A673 (cell line): Measurements from ENCODE around the gene STYK1. TPM values are rescaled to one million over a fixed set of nuclear protein-coding genes. Genes with fewer than 3 reads are reported as not detected.

Experiments used
- BruUV-seq: library from RNA; stranded (reverse); fragments of 400-500 nt; replicated peaks from 2 replicates; lab custom pipeline; 2021; lab: Mats Ljungman, UMichigan
- CTCF ChIA-PET: fragments of 300-600 bp; sonication (Branson Sonifier 250); formaldehyde crosslinking; loops from one replicate; lab custom pipeline; 2022; ENCODE audit warnings: antibody characterized with exemption; lab: Charles Lee
- POLR2A ChIA-PET: fragments of 300-600 bp; sonication (Branson Sonifier 250); formaldehyde crosslinking; loops from one replicate; lab custom pipeline; 2022; ENCODE audit warnings: antibody characterized with exemption; ENCODE audit not compliant: low non-redundant PET; lab: Charles Lee
- DNase-seq: peaks from one replicate; pipeline ENCODE4 v3.0.0-alpha.2; 2015; ENCODE audit warnings: low spot score
- H3K27ac ChIP-seq: fragments of 200-600 bp; sonication (generic); 2 replicates; pipeline ENCODE4 v1.5.1; 2016; ENCODE audit warnings: mixed run types, low read depth, mild to moderate bottlenecking, mixed read lengths, antibody characterized with exemption, low read length; ENCODE audit not compliant: poor library complexity, severe bottlenecking
- H3K27me3 ChIP-seq: fragments of 200-600 bp; sonication (generic); replicated peaks from 2 replicates; pipeline ENCODE4 v1.6.1; 2017; ENCODE audit warnings: mixed run types, low read depth, mild to moderate bottlenecking, mixed read lengths, antibody characterized with exemption, low read length; ENCODE audit not compliant: insufficient read depth, poor library complexity
- H3K36me3 ChIP-seq: fragments of 200-600 bp; sonication (generic); 2 replicates; pipeline ENCODE4 v1.6.1; 2016; ENCODE audit warnings: mixed run types, mild to moderate bottlenecking, mixed read lengths, antibody characterized with exemption, low read length; ENCODE audit not compliant: insufficient read depth, poor library complexity, severe bottlenecking
- H3K4me1 ChIP-seq: fragments of 200-600 bp; sonication (generic); 2 replicates; pipeline ENCODE4 v1.6.1; 2017; ENCODE audit warnings: mixed run types, mild to moderate bottlenecking, mixed read lengths, antibody characterized with exemption, low read length; ENCODE audit not compliant: insufficient read depth, poor library complexity, severe bottlenecking
- H3K4me3 ChIP-seq: fragments of 200-600 bp; sonication (generic); 2 replicates; pipeline ENCODE4 v1.5.1; 2016; ENCODE audit warnings: low read depth, mixed run types, mild to moderate bottlenecking, mixed read lengths, low read length; ENCODE audit not compliant: poor library complexity, severe bottlenecking
- H3K9me3 ChIP-seq: fragments of 200-600 bp; sonication (generic); 2 replicates; pipeline ENCODE4 v1.6.1; 2016; ENCODE audit warnings: mixed run types, low read depth, mild to moderate bottlenecking, mixed read lengths, antibody characterized with exemption, low read length; ENCODE audit not compliant: poor library complexity, severe bottlenecking
- CTCF ChIP-seq: fragments of 300-800, 200-600 bp; sonication (generic); conservative IDR thresholded peaks from 2 replicates; pipeline ENCODE4 v1.5.1; 2017; ENCODE audit warnings: low read depth, mild to moderate bottlenecking, antibody characterized with exemption, low read length, moderate library complexity, mixed read lengths
- EZH2 ChIP-seq: fragments of 200-600 bp; sonication (generic); IDR thresholded peaks from 2 replicates; pipeline ENCODE4 v1.6.1; 2017; ENCODE audit warnings: borderline replicate concordance, low read depth, mild to moderate bottlenecking, mixed read lengths, antibody characterized with exemption, low read length; ENCODE audit not compliant: poor library complexity, severe bottlenecking
- intact Hi-C: fragments of 100-400 bp; cut with micrococcal nuclease; formaldehyde crosslinking; loops from one replicate; pipeline ENCODE4 v1.10.0; 2022; ENCODE audit not compliant: unreplicated experiment
- total RNA-seq: library from RNA; stranded (reverse); gene quantifications from 2 replicates; pipeline ENCODE4 v1.2.3, GENCODE V29; 2021

The STYK1 gene
- total RNA-seq, 1 experiment from 2014 or later: 0.77 TPM

GRCh38 chr12:10709808-10710207 lies 36.0 kb upstream of the STYK1 start:
- Histone ChIP-seq H3K27me3 (no peaks in the 10 kb centered on the region), H3K4me3 (no peak overlapping the region), H3K9me3 (no peaks in the 10 kb centered on the region), H3K36me3 (peaks cover 86% of the 10 kb centered on the region), H3K4me1 (no peaks in the 10 kb centered on the region), H3K27ac (no peak overlapping the region)
- CTCF ChIA-PET: no interaction called here
- DNase-seq: no peak
- no TSS peak for BruUV-seq
- POLR2A ChIA-PET: no interaction called here
- TF ChIP-seq CTCF (no peak), EZH2 (no peak)
- intact Hi-C loops: no loop called here

GRCh38 chr12:10708862-10709261 lies 35.0 kb upstream of the STYK1 start:
- no peak for DNase-seq
- no TSS peak for BruUV-seq
- POLR2A ChIA-PET: no interaction called here
- TF ChIP-seq EZH2 (no peak), CTCF (no peak)
- intact Hi-C loops: no loop called here
- Histone ChIP-seq H3K9me3 (no peaks in the 10 kb centered on the region), H3K36me3 (peaks cover 86% of the 10 kb centered on the region), H3K4me3 (no peak overlapping the region), H3K4me1 (no peaks in the 10 kb centered on the region), H3K27me3 (no peaks in the 10 kb centered on the region), H3K27ac (no peak overlapping the region)
- CTCF ChIA-PET: no interaction called here

GRCh38 chr12:10705655-10706054 lies 31.8 kb upstream of the STYK1 start:
- Histone ChIP-seq H3K4me1 (no peaks in the 10 kb centered on the region), H3K9me3 (no peaks in the 10 kb centered on the region), H3K4me3 (no peak overlapping the region), H3K27me3 (no peaks in the 10 kb centered on the region), H3K36me3 (peaks cover 89% of the 10 kb centered on the region), H3K27ac (no peak overlapping the region)
- BruUV-seq: no TSS peak
- TF ChIP-seq CTCF (no peak), EZH2 (no peak)
- intact Hi-C loops: no loop called here
- ChIA-PET POLR2A (no interaction called here), CTCF (no interaction called here)
- no peak for DNase-seq
